Panc1 (cell line): Measurements from ENCODE around the gene PKMYT1.

Experiments used
- POLR2AphosphoS5 ChIP-seq: IDR thresholded peaks from 2 replicates; pipeline ENCODE4 v1.6.1; 2012; ENCODE audit warnings: mild to moderate bottlenecking, low read depth, low read length, moderate library complexity
- SIN3A ChIP-seq: IDR thresholded peaks from 2 replicates; pipeline ENCODE4 v1.6.1; 2012; ENCODE audit warnings: low read depth, mild to moderate bottlenecking, low read length, moderate library complexity, borderline replicate concordance; ENCODE audit not compliant: insufficient read depth
- TCF7L2 ChIP-seq: IDR thresholded peaks from 2 replicates; pipeline ENCODE4 v1.6.1; 2011; ENCODE audit warnings: mild to moderate bottlenecking, low read depth, low read length, inconsistent platforms
- TF ChIP-seq, protein P1 (sequence below): fragments of 450-650 bp; IDR thresholded peaks from 2 replicates; pipeline ENCODE4 v1.5.1; 2017; ENCODE audit warnings: mild to moderate bottlenecking
- TF ChIP-seq, protein P2 (sequence below), 2 experiments: IDR thresholded peaks; 2 replicates each; pipeline ENCODE4 v1.6.1; 2011 to 2012; ENCODE audit warnings: low read depth in 2 of 2, control low read depth in 1 of 2, low read length in 1 of 2, mild to moderate bottlenecking in 1 of 2, moderate library complexity in 1 of 2; ENCODE audit not compliant: insufficient read depth in 1 of 2

DNA sequence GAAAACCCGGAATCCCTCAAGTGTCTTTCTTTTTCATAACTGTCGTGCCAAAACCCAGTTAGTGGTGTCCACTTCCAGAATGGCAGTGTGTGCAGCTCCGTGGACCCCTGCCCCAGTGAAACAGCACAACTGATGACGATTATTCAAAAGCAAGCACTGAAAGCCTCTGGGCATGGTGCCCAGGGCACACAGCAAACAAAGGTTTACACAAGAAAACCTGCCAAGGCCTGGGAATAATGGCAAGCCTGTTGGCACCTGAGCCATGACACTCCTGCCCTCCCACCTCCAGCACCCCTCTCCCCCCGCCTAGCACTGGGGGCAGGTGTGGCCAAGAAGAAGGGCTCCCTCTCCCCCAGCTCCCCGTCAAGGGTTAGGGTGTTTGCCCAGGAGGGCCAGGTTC is 2.8 kb downstream of the PKMYT1 start:
- TF ChIP-seq SIN3A (no peak), POLR2AphosphoS5 (no peak), TCF7L2 (no peak)
- TF ChIP-seq, protein P1, sequence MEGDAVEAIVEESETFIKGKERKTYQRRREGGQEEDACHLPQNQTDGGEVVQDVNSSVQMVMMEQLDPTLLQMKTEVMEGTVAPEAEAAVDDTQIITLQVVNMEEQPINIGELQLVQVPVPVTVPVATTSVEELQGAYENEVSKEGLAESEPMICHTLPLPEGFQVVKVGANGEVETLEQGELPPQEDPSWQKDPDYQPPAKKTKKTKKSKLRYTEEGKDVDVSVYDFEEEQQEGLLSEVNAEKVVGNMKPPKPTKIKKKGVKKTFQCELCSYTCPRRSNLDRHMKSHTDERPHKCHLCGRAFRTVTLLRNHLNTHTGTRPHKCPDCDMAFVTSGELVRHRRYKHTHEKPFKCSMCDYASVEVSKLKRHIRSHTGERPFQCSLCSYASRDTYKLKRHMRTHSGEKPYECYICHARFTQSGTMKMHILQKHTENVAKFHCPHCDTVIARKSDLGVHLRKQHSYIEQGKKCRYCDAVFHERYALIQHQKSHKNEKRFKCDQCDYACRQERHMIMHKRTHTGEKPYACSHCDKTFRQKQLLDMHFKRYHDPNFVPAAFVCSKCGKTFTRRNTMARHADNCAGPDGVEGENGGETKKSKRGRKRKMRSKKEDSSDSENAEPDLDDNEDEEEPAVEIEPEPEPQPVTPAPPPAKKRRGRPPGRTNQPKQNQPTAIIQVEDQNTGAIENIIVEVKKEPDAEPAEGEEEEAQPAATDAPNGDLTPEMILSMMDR = no peak
- TF ChIP-seq, protein P2, sequence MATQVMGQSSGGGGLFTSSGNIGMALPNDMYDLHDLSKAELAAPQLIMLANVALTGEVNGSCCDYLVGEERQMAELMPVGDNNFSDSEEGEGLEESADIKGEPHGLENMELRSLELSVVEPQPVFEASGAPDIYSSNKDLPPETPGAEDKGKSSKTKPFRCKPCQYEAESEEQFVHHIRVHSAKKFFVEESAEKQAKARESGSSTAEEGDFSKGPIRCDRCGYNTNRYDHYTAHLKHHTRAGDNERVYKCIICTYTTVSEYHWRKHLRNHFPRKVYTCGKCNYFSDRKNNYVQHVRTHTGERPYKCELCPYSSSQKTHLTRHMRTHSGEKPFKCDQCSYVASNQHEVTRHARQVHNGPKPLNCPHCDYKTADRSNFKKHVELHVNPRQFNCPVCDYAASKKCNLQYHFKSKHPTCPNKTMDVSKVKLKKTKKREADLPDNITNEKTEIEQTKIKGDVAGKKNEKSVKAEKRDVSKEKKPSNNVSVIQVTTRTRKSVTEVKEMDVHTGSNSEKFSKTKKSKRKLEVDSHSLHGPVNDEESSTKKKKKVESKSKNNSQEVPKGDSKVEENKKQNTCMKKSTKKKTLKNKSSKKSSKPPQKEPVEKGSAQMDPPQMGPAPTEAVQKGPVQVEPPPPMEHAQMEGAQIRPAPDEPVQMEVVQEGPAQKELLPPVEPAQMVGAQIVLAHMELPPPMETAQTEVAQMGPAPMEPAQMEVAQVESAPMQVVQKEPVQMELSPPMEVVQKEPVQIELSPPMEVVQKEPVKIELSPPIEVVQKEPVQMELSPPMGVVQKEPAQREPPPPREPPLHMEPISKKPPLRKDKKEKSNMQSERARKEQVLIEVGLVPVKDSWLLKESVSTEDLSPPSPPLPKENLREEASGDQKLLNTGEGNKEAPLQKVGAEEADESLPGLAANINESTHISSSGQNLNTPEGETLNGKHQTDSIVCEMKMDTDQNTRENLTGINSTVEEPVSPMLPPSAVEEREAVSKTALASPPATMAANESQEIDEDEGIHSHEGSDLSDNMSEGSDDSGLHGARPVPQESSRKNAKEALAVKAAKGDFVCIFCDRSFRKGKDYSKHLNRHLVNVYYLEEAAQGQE (IDR thresholded peaks at IDR 0.05; ENCODE audit: insufficient read depth in 1 of 2, low read depth in 2 of 2, low read length in 1 of 2) = no peak
